PFSK-1 (cell line): ENCODE measurements around the gene LRRC8D.

Experiments used
- FOXP2 ChIP-seq: optimal IDR thresholded peaks from 2 replicates; pipeline ENCODE3; 2011; ENCODE audit warnings: borderline replicate concordance, control low read depth, inconsistent platforms; ENCODE audit not compliant: insufficient read depth; ENCODE audit errors: extremely low read length, extremely low read depth
- POLR2AphosphoS5 ChIP-seq: IDR thresholded peaks from 2 replicates; pipeline ENCODE4 v1.6.1; 2012; ENCODE audit warnings: low read depth, mild to moderate bottlenecking, control low read depth, low read length, moderate library complexity
- REST ChIP-seq, 2 experiments: IDR thresholded peaks; 2 replicates each; pipeline versions ENCODE4 v1.6.1 to v1.8.0; 2011 to 2012; ENCODE audit warnings: low read depth in 2 of 2, low read length in 2 of 2, control low read depth in 1 of 2, inconsistent platforms in 1 of 2, mild to moderate bottlenecking in 1 of 2, moderate library complexity in 1 of 2; ENCODE audit not compliant: insufficient read depth in 1 of 2
- SIN3A ChIP-seq: IDR thresholded peaks from 2 replicates; pipeline ENCODE4 v1.6.1; 2012; ENCODE audit warnings: mild to moderate bottlenecking, low read length, moderate library complexity, borderline replicate concordance; ENCODE audit not compliant: insufficient read depth
- TAF1 ChIP-seq: IDR thresholded peaks from 2 replicates; pipeline ENCODE4 v1.6.1; 2012; ENCODE audit warnings: low read length, control low read depth, borderline replicate concordance; ENCODE audit not compliant: insufficient read depth

LRRC8D gene

GRCh38 chr1:89951766-89952604, 131.2 kb downstream of the LRRC8D start:
- TF ChIP-seq FOXP2: no peak
- TF ChIP-seq REST (IDR thresholded peaks at IDR 0.05; ENCODE audit: insufficient read depth in 1 of 2, low read depth in 2 of 2, low read length in 2 of 2): no peak
- TF ChIP-seq POLR2AphosphoS5: no peak
- no peak for TF ChIP-seq SIN3A
- no peak for TF ChIP-seq TAF1

- no peak for TF ChIP-seq SIN3A
- TF ChIP-seq FOXP2: no peak
- TF ChIP-seq POLR2AphosphoS5: no peak
- TF ChIP-seq REST (IDR thresholded peaks at IDR 0.05; ENCODE audit: insufficient read depth in 1 of 2, low read depth in 2 of 2, low read length in 2 of 2): no peak
- TF ChIP-seq TAF1: no peak
Measured at GRCh38 chr1:89952605-89953130, 131.8 kb downstream of the LRRC8D start.

- TF ChIP-seq TAF1 (no peak), POLR2AphosphoS5 (no peak), FOXP2 (no peak), SIN3A (no peak), REST (IDR thresholded peaks at IDR 0.05; ENCODE audit: insufficient read depth in 1 of 2, low read depth in 2 of 2, low read length in 2 of 2) (no peak)
Measured at GRCh38 chr1:89953131-89953626, 132.3 kb downstream of the LRRC8D start.

GRCh38 chr1:89953929-89954328, 133.1 kb downstream of the LRRC8D start:
- TF ChIP-seq SIN3A (no peak), REST (IDR thresholded peaks at IDR 0.05; ENCODE audit: insufficient read depth in 1 of 2, low read depth in 2 of 2, low read length in 2 of 2) (no peak), TAF1 (no peak), POLR2AphosphoS5 (no peak), FOXP2 (no peak)
